ENCODE data around the gene LRRC4. TPM values are rescaled to one million over a fixed set of nuclear protein-coding genes. Genes with fewer than 3 reads are reported as not detected.

Gene LRRC4
- total RNA-seq, 6 donors from 2014 or later = 3.9 to 23.3 (median 11.1) TPM

DNA sequence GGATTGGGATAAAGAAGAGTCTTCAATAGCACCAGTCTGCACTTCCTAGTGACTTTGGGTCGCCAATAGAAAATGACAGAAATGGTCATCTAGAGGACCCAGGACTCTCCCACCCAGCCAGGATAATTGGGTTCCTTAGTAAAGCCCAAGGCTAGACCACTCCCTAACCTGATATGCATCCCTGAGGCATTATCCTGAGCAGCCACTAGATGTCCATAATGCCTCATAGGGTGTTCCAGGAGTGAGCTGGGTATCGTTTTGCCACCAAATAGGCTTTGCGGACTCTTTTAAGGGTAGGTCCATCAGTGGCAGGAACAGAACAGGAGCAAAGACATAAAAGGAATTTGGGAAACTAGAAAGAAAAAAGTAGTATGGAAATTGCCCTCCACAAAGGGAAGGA lies 4.5 kb upstream of the LRRC4 start:
- H3K36me3 ChIP-seq = no peaks in the 10 kb centered on the region
- H3K9me3 ChIP-seq = no peaks in the 10 kb centered on the region
- no peak overlapping the region for H3K27ac ChIP-seq
- DNase-seq = no peak
- TF ChIP-seq, protein P1, sequence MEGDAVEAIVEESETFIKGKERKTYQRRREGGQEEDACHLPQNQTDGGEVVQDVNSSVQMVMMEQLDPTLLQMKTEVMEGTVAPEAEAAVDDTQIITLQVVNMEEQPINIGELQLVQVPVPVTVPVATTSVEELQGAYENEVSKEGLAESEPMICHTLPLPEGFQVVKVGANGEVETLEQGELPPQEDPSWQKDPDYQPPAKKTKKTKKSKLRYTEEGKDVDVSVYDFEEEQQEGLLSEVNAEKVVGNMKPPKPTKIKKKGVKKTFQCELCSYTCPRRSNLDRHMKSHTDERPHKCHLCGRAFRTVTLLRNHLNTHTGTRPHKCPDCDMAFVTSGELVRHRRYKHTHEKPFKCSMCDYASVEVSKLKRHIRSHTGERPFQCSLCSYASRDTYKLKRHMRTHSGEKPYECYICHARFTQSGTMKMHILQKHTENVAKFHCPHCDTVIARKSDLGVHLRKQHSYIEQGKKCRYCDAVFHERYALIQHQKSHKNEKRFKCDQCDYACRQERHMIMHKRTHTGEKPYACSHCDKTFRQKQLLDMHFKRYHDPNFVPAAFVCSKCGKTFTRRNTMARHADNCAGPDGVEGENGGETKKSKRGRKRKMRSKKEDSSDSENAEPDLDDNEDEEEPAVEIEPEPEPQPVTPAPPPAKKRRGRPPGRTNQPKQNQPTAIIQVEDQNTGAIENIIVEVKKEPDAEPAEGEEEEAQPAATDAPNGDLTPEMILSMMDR (IDR thresholded peaks at IDR 0.05) = peak in 3 of 6 experiments; percentile 31 to 42 (median 33)
- no peak for TF ChIP-seq POLR2A (IDR thresholded peaks at IDR 0.05)
- ATAC-seq (ENCODE audit: low FRiP score in 2 of 2) = no peak
- peaks cover 13 to 24% (median 18%) of the 10 kb centered on the region in 4 donors for H3K4me1 ChIP-seq
- H3K27me3 ChIP-seq = peaks cover 0 to 5% (median 0%) of the 10 kb centered on the region in 4 donors
- H3K4me3 ChIP-seq = no peak overlapping the region
- 71 to 80% methylated on average over 3 of the region's 3 CpGs for WGBS, 2 donors

DNA sequence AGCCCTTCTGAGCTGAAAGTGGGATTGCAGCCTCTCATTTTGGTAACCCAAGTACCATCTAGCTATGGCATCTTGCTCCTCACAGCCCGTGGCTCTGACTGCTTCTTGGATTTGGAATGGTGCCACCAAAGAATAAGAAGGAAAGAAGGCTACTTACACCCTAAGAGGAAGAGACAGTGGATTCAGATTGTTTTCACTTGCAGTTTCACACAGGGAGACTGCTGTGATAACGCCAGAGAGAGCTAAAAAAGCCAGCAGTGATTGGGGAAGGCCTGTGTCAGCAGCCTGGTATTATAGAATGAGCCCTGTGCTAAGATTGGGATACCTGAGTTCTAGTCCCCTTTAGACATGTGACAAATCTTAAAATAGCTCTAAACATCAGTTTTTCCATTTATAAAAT lies 3.6 kb upstream of the LRRC4 start:
- H3K27me3 ChIP-seq = peaks cover 0 to 5% (median 0%) of the 10 kb centered on the region in 4 donors
- H3K27ac ChIP-seq = no peak overlapping the region
- no peaks in the 10 kb centered on the region for H3K9me3 ChIP-seq
- ATAC-seq (ENCODE audit: low FRiP score in 2 of 2) (no peak), DNase-seq (no peak)
- peaks cover 19 to 33% (median 26%) of the 10 kb centered on the region in 4 donors for H3K4me1 ChIP-seq
- no peaks in the 10 kb centered on the region for H3K36me3 ChIP-seq
- no peak overlapping the region for H3K4me3 ChIP-seq
- TF ChIP-seq POLR2AphosphoS5 (IDR thresholded peaks at IDR 0.05) = no peak
- no peak for TF ChIP-seq POLR2A (IDR thresholded peaks at IDR 0.05)
- TF ChIP-seq EP300 (IDR thresholded peaks at IDR 0.05) = no peak
- TF ChIP-seq, protein P1 (IDR thresholded peaks at IDR 0.05) = no peak
- 67 to 76% methylated on average over 2 of the region's 2 CpGs for WGBS, 2 donors

DNA sequence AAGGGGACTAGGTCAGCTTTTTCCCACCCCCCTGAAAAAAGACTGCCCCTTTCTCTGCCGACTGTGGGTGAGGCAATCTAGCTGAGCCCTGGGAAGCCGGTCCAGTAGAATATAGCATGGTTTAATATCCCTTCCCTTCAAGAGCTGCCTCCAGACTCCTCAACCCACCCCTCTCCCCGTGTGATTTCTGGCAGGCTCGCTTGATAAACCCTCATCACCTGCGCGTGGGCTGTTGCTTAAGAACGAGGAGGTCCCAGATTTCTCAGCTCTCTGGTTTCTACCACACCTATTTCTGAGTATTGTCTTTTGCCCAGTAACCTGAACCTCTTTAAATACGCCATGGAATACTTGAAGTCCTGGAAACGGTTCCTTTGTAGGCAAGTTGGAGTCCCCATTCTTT lies 2.0 kb upstream of the LRRC4 start:
- 51 to 77% methylated on average over 9 of the region's 9 CpGs for WGBS, 2 donors
- H3K4me1 ChIP-seq = peaks cover 20 to 48% (median 32%) of the 10 kb centered on the region in 4 donors
- H3K36me3 ChIP-seq = no peaks in the 10 kb centered on the region
- peak overlapping the region in 1 of 4 donors; percentile 87 for H3K27ac ChIP-seq
- ATAC-seq (ENCODE audit: low FRiP score in 2 of 2) (no peak), DNase-seq (no peak)
- H3K27me3 ChIP-seq = peaks cover 0 to 5% (median 0%) of the 10 kb centered on the region in 4 donors
- H3K4me3 ChIP-seq = peak overlapping the region in 1 of 4 donors; percentile 64
- no peak for TF ChIP-seq POLR2AphosphoS5 (IDR thresholded peaks at IDR 0.05)
- TF ChIP-seq POLR2A (IDR thresholded peaks at IDR 0.05) = no peak
- TF ChIP-seq EP300 (IDR thresholded peaks at IDR 0.05) = no peak
- TF ChIP-seq, protein P1 (IDR thresholded peaks at IDR 0.05) = no peak
- H3K9me3 ChIP-seq = no peaks in the 10 kb centered on the region

DNA sequence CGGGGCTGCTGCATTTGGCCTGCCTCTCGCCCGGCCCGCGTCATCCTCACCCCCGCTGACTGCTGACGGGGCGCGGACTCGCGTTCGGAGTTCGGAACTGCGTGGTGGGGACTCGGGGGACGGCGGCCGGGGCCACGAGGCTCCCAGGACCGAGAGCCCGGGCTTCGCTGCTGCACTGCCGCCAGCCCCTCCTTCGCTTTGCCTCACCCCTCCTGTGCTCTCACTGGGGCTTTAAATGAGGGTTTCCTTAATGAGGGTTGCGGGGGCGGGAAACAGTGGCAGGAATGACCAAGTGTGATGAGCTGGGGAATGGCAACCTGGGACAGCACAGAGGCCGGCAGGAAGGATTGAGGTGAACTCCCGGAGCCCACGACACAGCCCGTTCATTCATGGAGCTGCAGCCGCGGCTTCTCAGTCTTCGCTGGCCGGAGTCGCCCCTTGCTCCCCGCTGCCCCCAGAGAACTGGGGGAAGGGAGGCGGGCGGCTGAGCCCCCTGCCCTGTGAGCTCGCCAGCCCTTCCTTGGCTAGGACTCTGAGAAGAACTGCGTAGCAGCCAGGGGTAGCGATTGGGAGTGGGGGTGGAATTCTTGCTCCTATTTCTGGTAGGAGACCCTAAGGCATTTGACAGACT lies 1.5 kb upstream of the LRRC4 start:
- Histone ChIP-seq H3K27me3 (peaks cover 0 to 5% (median 0%) of the 10 kb centered on the region in 4 donors), H3K27ac (peak overlapping the region in 3 of 4 donors; percentile 45 to 87 (median 66)), H3K36me3 (no peaks in the 10 kb centered on the region), H3K4me3 (peak overlapping the region in 3 of 4 donors; percentile 52 to 68 (median 64)), H3K4me1 (peaks cover 25 to 53% (median 35%) of the 10 kb centered on the region in 4 donors), H3K9me3 (no peaks in the 10 kb centered on the region)
- TF ChIP-seq POLR2AphosphoS5 (IDR thresholded peaks at IDR 0.05) (no peak), POLR2A (IDR thresholded peaks at IDR 0.05) (no peak), EP300 (IDR thresholded peaks at IDR 0.05) (no peak)
- TF ChIP-seq, protein P1 (IDR thresholded peaks at IDR 0.05) = no peak
- ATAC-seq (ENCODE audit: low FRiP score in 2 of 2) (peak in 1 of 2 donors; percentile 49), DNase-seq (peak in 1 of 2 donors; percentile 89)
- WGBS, 2 donors = 10 to 16% methylated on average over 26 to 40 of the region's 41 CpGs

All from upper lobe of left lung (tissue), 6 donors.